ENCODE results near the gene PCP4. TPM values are rescaled to one million over a fixed set of nuclear protein-coding genes. Genes with fewer than 3 reads are reported as not detected.

PCP4 gene
- total and polyA plus RNA-seq, 10 of the 15 experiments (the other 5 are each of a cell fraction or from before 2014, with no cell fraction given), result not detected

- TF ChIP-seq GATAD2B (conservative IDR thresholded peaks at IDR 0.05; ENCODE audit: low read depth), result no peak
- no peak for TF ChIP-seq SPI1 (IDR thresholded peaks at IDR 0.05; ENCODE audit: borderline replicate concordance, insufficient read depth, low read depth, low read length)
- TF ChIP-seq SMARCA5 (IDR thresholded peaks at IDR 0.05), result no peak
- TF ChIP-seq ZNF592 (IDR thresholded peaks at IDR 0.05), result no peak
- TF ChIP-seq FOS (IDR thresholded peaks at IDR 0.05; ENCODE audit: borderline replicate concordance, extremely low read depth, insufficient read length), result no peak
- TF ChIP-seq CBFB (IDR thresholded peaks at IDR 0.05; ENCODE audit: low read depth), result no peak
- no peak for TF ChIP-seq TCF12 (IDR thresholded peaks at IDR 0.05; ENCODE audit: low read depth, low read length)
- TF ChIP-seq ZSCAN29 (IDR thresholded peaks at IDR 0.05), result no peak
- no peak for TF ChIP-seq MTA2 (IDR thresholded peaks at IDR 0.05; ENCODE audit: low read depth)
- TF ChIP-seq NBN (IDR thresholded peaks at IDR 0.05), result no peak
- TF ChIP-seq TAF1 (IDR thresholded peaks at IDR 0.05; ENCODE audit: borderline replicate concordance, low read depth, low read length), result no peak
- TF ChIP-seq SKIL (IDR thresholded peaks at IDR 0.05; ENCODE audit: low read depth, poor library complexity, severe bottlenecking), result no peak
- ChIA-PET SMC1A (ENCODE audit: uncharacterized antibody, unreplicated experiment) (no interaction called here), CTCF (no interaction called here), RAD21 (ENCODE audit: unreplicated experiment) (no interaction called here), POLR2A (no interaction called here)
- H3K4me1 ChIP-seq (ENCODE audit: control insufficient read depth, insufficient read depth, low read length), result no peaks in the 10 kb centered on the region
- no peaks in the 10 kb centered on the region; the same call in 2 of the 3 replicates for H3K9me3 ChIP-seq (replicated peaks; ENCODE audit: control insufficient read depth, insufficient read depth, low read length)
- no peak overlapping the region for H3K4me3 ChIP-seq
- no TSS peak for BruUV-seq (replicated peaks)
- H4K20me1 ChIP-seq (ENCODE audit: control insufficient read depth, insufficient read depth), result no peaks in the 10 kb centered on the region
- 44% methylated on average over 14 of the region's 14 CpGs for WGBS (ENCODE audit: insufficient coverage, insufficient replicate concordance, low lambda C conversion rate, missing lambda C conversion rate)
- no peak for ATAC-seq
- no peak for FAIRE-seq
- in situ Hi-C loops (cut with MboI) (no loop called here), intact Hi-C loops (cut with micrococcal nuclease; ENCODE audit: unreplicated experiment) (no loop called here)
- no peak overlapping the region for H3K4me2 ChIP-seq (ENCODE audit: control insufficient read depth, insufficient read depth)
- no peak overlapping the region for H2AFZ ChIP-seq (ENCODE audit: control insufficient read depth, low read depth, low read length)
- H3K79me2 ChIP-seq (ENCODE audit: control insufficient read depth, insufficient read depth, low read length), result no peaks in the 10 kb centered on the region
- H3K9ac ChIP-seq (ENCODE audit: control insufficient read depth, insufficient read depth, low read length), result no peak overlapping the region
- H3K36me3 ChIP-seq (ENCODE audit: control insufficient read depth in 2 of 2, insufficient read depth in 2 of 2, low read length in 1 of 2), result no peaks in the 10 kb centered on the region
- no peaks in the 10 kb centered on the region for H3K27me3 ChIP-seq (replicated peaks in 1 of 2; ENCODE audit: control insufficient read depth in 2 of 2, insufficient read depth in 2 of 2, low read length in 1 of 2)
- DNase-seq (ENCODE audit: low read depth, low spot score), result no peak
- no peak overlapping the region for H3K27ac ChIP-seq (ENCODE audit: control insufficient read depth, insufficient read depth)
These were observed 105.9 kb downstream of the PCP4 start for GRCh38 chr21:39972976-39973770.
